GM21529 (cell line): Measurements from ENCODE around the gene EML6.

ENCODE experiments used
- ATAC-seq: cut with Tn5 transposase; IDR thresholded peaks from one replicate; pipeline ENCODE4 v1.9.1; 2021; ENCODE audit not compliant: unreplicated experiment

Gene EML6

DNA sequence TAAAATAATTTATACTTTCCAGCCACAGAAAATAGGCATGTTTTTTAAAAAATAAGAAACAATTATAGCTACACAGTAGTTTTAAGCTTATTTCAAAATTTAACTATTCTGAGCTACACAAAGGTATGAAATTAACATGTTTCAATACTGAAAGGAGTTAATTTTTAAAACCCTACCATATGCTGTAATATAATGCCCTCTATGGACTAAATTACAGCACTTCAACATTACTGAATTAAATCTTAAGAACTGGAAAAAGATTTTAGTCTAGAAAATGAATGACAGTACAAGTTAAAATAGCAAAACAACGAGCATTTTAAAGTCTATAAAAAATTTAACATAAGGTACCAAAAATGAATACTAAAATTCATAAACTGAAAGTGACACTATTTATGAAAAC is 290.5 kb downstream of the EML6 start:
- no peak for ATAC-seq

DNA sequence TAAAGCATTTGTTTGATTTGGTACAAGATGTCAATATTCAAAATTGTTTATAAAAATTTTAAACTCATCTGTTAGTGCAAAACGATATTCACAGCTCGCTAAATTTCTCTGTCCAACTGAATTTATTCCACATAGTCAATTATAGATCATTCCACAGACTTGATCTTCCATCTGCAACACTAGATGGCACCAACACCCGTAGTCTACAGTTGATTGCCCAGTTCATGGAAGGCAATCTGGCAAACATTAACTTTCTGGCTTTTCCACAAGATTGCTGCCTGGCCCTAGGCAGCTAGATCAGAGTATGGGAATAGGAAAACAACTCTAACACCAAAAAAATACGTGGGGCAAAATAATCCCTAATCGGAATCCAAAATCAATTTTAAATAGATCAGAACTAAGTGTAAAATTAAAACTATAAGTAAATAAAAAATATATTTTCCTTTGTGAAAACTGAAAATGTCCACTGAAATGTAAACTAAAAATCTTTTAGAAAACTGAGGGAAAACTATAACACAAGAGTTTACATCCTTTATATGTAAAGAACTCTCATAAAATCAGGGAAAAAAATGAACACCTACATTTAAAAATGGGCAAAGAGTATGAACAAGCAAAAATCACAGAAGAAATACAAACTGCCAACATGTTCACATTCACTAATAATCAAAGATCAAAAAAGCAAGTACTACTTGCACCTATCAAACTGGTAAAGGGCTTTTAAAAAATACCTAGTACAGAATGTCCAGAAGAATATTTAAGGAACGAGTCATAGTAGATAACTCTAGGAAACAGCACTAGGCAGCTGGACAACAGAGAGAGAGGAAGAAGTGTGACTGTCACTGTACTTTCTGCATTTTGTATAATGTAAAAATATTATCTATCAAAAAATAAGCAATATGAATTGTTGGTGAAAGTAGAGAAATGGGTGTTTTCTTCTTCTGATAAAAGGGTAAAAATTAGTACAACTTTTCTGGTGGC is 291.8 kb downstream of the EML6 start:
- peak; percentile 31 for ATAC-seq

DNA sequence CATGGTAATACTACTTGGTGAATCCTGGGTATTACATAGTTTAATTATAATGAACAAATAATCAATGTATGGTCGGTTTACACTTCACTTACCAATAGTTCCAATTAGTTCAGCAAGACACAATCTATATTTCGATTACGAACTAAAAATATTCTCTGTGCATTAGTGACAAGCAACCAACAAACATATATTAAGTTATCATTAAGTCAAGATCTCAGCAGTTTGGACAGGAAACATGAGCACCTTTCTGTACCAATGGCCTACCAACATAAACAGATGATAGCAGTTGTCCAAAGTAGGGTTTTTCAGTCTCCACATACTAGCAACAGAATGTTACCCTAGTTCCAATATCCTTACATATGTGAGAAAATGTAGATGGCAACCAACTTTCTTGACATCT is 294.0 kb downstream of the EML6 start:
- no peak for ATAC-seq

DNA sequence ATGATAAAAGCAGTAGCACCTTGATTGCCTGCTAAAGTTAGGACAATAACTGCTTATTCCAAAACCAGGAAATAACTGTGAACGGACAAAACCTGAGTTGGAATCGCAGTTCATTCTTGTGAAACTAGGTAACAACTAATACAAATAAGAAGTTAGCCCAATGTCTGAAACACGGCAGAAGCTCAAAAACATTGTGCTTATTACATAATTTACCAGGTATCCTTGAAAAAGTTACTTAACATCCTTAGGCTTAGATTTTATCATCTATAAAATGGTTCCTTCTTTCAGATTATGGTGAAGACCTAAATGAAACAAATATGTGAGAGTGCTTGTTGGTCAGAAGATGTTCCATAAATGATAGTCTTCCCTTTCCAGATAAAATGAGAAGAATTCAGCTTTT is 294.4 kb downstream of the EML6 start:
- no peak for ATAC-seq

DNA sequence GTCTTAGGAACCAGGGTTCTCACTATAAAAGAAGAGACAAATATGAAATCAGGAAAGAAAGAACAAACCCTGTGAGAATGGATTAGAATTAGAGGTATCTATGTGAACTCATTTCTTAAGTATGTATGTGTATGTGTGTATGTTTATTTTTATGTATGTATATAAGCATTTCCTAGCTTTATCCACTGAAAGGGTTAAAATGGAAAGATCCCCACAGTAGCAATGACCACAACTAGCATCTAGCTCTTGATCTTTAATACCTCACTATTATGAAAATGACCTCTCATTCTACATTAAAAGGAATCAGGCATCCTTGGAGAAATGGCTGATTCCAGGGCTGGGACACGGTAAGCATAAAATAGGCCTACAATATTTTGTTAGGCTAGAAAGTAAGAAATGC is 295.2 kb downstream of the EML6 start:
- no peak for ATAC-seq

DNA sequence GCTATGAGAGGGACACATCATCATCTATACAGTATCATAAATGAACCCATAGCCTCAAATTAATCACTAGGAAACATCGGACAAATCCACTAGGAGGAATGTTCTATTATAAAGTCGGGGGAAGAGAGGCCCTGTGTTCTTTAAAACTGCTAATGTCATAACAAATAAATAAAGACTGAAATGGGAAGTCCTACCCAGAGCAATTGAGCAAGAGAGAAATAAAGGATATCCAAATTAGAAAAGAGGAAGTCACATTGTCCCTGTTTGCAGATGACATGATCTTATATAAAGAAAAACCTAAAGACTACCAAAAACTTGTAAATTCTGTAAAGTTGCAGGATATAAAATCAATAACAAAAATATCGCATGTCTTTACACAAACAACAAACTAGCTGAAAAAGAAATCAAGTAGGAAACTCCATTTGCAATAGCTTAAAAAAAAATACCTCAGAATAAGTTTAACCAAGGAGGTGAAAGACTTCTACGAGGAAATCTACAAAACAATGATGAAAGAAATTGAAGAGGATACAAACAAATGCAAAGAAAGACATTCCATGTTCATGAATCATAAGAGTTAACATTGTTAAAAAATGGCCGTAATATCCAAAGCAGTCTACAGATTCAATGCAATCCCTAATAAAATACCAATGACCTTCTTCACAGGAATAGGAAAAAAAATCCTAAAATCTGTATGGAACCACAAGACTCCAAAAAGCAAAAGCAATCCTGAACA is 296.2 kb downstream of the EML6 start:
- no peak for ATAC-seq
